AG10803 (cell line): ENCODE results near the gene EDNRA.

Source experiments
- DNase-seq: peaks from one replicate; pipeline ENCODE4 v3.0.0; 2010; ENCODE audit warnings: low read depth
- H3K4me3 ChIP-seq: 2 replicates; pipeline ENCODE4 v1.5.1; 2011; ENCODE audit warnings: mild to moderate bottlenecking, low read length, control low read depth
- TF ChIP-seq, protein P1 (sequence below): conservative IDR thresholded peaks from 2 replicates; pipeline ENCODE4 v1.5.1; 2011; ENCODE audit warnings: mild to moderate bottlenecking, low read length, control low read depth, inconsistent platforms

Gene EDNRA

GRCh38 chr4:147493307-147493706 is 12.4 kb downstream of the EDNRA start:
- TF ChIP-seq, protein P1, sequence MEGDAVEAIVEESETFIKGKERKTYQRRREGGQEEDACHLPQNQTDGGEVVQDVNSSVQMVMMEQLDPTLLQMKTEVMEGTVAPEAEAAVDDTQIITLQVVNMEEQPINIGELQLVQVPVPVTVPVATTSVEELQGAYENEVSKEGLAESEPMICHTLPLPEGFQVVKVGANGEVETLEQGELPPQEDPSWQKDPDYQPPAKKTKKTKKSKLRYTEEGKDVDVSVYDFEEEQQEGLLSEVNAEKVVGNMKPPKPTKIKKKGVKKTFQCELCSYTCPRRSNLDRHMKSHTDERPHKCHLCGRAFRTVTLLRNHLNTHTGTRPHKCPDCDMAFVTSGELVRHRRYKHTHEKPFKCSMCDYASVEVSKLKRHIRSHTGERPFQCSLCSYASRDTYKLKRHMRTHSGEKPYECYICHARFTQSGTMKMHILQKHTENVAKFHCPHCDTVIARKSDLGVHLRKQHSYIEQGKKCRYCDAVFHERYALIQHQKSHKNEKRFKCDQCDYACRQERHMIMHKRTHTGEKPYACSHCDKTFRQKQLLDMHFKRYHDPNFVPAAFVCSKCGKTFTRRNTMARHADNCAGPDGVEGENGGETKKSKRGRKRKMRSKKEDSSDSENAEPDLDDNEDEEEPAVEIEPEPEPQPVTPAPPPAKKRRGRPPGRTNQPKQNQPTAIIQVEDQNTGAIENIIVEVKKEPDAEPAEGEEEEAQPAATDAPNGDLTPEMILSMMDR, result no peak
- H3K4me3 ChIP-seq, result no peak overlapping the region
- DNase-seq, result no peak

GRCh38 chr4:147494301-147494700 is 13.4 kb downstream of the EDNRA start:
- no peak for DNase-seq
- TF ChIP-seq, protein P1, result no peak
- no peak overlapping the region for H3K4me3 ChIP-seq

- TF ChIP-seq, protein P1, result no peak
- DNase-seq, result no peak
- no peak overlapping the region for H3K4me3 ChIP-seq
Measured at GRCh38 chr4:147496500-147496899, 15.6 kb downstream of the EDNRA start.

DNA sequence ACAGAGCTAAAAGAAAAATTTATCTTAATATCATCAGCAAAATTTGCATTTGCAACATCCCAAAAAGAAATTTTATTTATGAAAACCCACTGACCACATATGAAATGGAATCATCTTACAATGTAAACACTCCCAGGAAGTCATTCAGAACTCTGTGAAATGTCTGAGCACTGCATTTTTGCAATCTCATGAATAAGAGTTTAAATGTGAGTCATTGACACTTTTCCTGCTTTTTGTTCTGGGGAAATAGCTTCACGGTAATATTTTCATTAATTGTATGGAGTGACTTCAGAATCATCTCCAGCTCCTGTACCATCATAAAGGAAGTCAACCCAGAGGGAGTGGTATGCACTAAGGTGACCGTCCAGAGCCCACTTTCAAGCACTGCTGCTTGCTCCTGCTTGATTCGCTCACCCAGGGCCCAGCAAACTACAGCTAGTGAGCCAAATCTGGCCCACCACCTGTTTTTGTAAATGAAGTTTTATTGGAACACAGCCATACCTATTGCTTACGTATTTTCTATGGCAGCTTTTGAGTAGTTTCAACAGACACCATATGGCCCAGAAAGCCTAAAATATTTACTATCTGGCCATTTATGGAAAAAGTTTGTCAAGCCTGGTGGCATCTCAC is 17.2 kb downstream of the EDNRA start:
- peak; percentile 71 for DNase-seq
- TF ChIP-seq, protein P1, result no peak
- H3K4me3 ChIP-seq, result no peak overlapping the region

DNA sequence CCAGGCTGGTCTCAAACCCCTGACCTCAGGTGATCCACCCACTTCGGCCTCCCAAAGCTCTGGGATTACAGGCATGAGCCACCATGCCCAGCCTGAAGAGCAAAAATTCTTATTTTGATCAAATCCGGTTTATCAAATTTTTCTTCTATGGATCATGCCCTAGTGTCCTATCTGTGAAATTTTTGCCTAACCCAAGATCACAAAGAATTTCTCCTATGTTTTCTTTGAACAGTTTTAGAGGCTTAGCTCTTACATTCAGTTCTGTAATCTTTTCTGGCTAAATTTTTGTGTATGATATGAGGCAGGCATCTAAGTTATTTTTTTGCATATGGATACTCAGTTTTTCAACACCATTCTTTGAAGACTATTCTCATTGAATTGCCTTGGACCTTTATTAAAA is 27.4 kb downstream of the EDNRA start:
- TF ChIP-seq, protein P1, result no peak
- H3K4me3 ChIP-seq, result no peak overlapping the region
- DNase-seq, result no peak

DNA sequence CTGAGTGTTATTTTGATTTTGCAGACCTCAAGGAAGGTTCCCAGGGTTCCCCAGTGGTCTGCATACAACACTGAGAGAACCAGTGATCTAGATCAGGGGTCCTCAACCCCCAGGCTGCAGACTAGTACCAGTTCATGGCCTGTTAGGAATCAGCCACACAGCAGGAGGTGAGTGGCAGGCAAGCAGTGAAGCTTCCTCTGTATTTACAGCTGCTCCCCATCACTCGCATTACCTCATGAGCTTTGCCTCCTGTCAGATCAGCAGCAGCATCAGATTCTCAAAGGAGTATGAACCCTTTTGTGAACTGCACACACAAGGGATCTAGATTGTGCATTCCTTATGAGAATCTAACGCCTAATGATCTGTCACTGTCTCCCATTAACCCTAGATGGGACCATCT is 28.5 kb downstream of the EDNRA start:
- no peak overlapping the region for H3K4me3 ChIP-seq
- TF ChIP-seq, protein P1, result no peak
- no peak for DNase-seq

DNA sequence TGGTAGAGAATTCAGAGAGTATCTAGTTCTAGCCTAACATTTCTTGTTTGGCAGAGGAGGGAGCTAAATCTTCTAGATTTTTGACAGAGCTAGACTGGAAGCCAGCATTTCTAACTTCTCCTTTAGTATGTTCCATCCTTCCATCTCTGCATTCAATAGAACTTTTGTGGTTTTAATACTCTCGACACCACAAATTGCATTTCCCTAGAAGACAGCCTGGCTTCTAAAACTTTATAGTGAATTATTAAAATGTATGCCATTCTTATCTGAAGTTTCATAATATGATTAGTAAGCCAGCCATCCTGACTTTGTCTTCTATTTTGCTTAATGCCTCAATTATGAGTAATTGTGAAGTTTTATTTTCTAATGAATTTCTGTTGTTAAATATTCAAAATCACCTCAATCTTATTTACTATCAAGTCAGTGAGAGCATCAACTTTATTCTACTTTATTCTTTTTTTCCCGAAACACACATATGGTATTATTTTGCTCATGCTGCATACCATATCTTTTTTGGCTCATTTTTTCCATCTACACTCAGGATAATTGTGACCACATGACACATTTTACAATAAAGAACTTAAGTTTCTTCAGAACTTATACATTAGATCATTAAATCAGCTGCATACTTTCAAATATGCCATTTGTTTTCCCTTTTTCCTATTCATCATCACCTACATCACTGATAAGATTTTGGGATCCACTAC is 30.2 kb downstream of the EDNRA start:
- TF ChIP-seq, protein P1, result no peak
- H3K4me3 ChIP-seq, result no peak overlapping the region
- DNase-seq, result peak; percentile 35
